ENCODE measurements around the gene CCDC24.

CCDC24 gene

DNA sequence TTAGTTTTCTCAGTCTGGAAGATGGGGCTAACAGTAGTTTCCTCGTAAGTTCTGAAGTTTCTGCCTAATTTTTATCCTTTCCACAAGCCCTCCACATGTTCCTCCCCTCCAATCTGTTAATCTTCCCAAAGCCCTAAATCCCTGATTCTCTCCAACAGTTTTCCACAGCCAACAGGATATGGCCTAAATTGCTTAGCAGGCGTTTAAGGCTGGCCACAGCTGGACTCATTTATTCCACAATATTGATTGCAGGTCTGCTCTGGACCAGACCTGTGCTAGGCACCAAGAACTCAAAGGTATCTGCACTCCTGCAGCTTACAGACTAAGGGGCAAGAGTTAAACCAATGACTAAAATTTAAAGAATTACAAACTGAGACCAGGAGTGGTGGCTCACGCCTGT is 35.9 kb downstream of the CCDC24 start:
- DNase-seq: no peak

DNA sequence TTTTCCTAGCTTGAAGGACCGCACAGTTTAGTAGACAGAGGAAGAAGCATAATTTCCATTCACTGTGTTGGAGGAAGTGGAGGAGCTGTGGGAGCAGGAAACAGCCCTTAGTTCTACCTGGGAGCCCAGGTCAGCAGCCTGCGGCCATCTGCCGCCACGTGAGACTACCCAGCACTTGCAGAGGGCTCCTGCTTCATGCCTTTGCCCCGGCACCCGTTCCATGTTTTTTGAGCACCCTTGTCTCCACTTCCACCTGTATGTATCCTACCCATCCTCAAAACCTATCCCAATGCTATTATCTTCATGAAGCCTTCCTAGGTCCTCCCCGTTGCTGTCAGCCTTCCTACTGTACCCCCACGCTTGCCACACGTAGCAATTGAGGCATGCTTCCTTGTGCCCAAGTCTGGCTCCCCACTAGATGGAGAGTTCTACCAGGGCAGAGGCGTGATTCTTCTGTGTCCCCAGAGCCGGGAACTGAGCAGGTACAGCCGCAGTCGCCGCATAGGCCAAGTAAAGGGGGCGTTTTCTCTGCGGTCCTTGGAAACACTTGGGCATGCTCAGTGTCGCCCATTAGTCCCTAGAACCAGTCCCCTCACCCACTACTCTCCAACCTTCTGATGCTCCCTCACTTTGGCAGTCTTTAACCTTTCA is 38.0 kb downstream of the CCDC24 start:
- no peak for DNase-seq

GRCh38 chr1:44029911-44030604 is 38.7 kb downstream of the CCDC24 start:
- peak; percentile 75 for DNase-seq

DNA sequence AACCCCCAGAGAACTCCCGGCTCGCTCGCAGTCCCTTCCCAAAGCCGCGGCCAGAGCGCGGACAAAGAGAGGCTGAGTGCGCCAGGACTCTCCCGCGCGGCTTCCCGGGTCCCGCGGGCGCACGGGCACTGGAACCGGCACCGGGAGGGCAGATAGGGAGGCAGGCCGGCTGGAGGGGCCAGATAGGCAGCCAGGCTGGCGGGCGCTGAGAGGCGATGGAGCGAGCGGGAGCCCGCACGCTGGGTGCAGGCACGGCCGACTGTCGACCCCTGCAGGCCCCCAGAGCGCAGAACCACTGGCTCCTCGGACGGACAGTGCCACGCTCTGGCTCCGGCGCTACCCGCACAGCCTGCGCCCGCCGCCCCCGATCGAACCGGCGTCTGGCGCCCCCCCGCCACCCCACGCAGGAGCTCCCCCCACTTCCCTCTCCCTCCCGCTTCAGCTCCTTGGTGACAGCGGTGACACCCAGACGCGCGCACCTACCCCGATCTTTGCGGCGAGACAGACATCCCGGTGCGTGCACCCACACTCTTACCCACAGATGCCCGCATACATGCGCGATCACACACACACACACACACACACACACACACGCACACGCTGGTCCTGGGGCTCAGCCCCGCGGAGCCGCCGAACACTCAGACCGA is 39.3 kb downstream of the CCDC24 start:
- DNase-seq: peak; percentile 35

DNA sequence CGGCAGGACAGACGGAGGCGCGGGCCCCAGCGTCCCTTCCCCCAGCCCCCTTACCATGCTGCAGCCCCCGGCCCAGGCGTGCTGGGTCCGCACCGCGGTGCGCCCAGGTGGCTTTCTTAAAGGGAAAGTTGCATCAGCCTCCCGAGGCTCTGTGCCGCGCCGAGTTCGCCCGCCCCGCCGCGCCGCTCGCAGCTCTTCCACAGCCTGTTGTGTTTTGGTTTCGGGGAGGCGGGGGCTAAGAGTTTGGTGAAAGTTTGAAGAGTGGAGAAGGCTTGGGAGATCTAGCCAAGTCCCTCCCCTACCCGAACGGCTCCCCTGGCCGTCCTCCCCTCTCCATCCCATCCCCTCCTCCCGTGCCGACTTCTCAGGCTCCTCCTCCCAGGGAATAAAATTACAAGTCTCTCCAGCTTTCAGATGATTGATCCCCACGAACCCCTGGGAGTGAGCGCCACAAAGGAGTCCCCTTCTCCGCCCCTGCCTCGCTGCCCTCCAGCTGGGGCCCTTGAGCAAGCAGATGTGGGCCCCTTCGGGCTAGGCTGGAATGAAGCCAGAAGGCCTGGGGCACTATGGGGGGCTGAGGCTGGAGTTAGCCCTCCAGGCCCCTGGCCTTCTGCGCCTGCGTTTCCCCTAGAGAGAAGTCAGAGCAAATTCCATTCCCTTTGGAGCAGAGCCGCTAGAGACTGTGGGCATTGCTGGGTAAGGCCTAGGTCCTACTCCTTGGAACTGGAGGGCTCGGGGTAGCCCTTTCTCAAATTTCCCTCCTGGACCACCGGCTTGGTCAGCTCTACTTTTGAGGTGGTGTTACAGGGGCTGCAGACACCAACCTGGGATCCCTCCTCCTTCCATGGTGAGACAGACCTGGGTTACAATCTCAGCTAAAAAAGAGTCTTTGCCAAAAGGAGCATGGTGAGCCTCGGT is 40.1 kb downstream of the CCDC24 start, which contains the start of gene SLC6A9:
Gene SLC6A9, minus strand, starts transcription at position 211 of the 918 bp plus-strand sequence. CDS start 7,185 bp downstream, outside the sequence.
- no peak for DNase-seq

GRCh38 chr1:44032170-44032790 is 40.9 kb downstream of the CCDC24 start:
- no peak for DNase-seq

DNA sequence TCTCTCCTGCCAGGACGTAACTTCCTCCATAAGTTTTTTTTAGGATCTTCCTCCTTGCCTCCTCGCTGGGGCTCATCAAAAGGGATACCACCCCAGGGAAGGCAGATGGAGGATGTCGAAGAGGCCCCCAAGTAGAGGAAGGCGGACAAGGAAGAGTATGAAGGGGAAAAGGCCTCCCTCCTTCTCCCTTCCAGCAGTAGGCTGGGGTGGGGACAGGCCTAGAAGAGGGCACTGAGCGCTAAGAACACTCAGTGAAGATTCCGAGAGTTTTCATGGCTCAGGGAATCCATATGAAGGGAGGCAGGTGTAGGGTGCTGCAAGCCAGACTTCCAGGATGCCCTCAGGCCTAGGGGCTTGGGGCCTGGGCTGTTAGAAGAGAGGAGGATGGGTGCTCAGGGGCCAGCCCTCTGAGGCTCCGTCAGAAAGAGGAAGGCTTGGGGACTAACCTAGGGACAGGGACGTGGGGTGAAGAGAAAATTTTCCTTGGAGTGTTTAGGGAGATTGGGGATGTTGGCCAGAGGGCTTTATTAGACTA is 41.7 kb downstream of the CCDC24 start:
- DNase-seq: no peak

DNA sequence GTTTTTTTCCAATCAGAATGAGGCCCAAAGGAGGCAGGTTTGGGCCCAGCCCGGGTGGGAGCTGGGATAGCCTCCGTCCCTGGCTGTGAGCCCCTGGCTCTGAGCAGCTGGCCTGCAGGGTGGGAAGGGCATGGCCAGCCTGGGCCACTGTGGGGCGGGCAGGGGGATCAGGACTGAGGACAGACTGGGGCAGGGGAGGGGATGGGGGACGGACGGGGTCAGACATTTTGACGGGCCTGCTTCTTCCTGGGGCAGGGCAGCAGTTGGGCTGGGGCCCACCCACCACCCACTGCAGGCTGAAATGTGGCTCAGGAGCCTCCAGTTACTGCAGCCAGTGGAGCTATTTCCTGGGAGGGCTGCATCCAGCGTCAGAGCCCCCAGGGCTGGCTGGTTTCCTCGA is 42.4 kb downstream of the CCDC24 start:
- DNase-seq: no peak

- DNase-seq: no peak
Measured at GRCh38 chr1:44034423-44034822, 43.0 kb downstream of the CCDC24 start.

DNA sequence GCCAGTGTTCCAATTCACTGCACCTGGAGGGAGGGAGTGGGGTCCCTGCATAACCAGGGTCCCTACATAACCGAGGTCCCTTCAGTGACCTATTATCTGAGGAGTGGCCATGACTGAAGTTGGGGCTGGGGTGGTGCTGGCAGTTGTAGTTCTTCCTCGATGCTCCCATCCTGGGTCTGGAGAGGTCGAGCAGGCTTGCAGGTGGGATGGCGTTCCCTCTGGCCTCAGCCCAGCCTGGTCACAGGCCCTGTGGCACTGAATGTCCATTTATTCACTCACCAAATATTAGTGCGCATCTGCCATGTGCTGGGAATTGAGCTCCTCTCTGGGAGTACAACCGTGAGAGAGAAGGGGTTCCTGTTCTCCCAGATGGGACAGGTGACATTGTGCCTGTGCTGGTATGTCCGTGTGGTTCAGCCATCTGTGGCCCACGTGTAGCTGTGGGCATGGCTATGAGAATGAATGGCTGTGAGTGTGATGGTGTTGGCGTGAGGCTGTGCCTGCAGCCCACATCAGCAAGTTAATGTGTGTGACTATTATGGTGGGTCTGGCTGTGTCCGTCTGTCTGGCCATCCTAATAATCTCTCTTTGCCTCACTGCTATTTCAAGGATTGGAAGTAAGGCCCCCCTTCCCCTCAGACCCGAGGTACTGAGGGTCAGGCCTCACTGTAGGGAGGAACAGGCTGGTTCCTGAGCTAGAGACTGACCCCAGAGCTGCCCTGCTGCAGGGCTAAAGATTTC is 43.7 kb downstream of the CCDC24 start:
- no peak for DNase-seq

DNA sequence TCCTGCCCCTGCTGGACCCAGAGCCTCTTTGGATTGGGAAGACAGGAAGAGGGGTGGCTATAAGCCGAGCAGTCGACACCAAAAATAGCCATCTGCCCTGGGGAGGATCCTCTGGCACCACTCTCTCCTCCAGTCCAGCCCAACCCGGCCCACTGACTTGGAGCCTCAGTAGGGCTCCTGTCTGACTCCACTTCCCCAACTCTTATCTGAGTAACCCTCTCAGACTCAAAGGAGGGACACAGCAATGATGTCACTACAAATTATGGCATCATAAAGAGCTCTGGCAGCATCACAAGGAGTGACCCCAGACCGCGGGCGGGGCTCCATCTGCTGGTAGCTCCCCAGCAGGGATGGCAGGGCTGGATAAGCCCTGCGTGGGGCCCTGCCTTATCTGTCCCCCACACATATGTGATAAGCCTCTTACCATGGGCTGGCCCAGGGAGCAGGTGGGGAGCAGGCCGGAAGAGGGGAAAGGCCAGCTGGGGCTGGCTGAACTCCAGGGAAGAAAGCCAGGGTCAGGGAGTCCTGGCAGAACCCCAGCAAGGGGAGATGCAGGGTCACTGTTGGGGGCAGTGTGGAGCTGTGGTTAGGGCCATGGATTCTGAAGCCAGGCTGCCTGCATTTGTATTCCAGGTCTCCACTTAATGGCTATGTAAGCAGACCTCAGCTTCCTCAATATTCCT is 44.5 kb downstream of the CCDC24 start:
- no peak for DNase-seq

DNA sequence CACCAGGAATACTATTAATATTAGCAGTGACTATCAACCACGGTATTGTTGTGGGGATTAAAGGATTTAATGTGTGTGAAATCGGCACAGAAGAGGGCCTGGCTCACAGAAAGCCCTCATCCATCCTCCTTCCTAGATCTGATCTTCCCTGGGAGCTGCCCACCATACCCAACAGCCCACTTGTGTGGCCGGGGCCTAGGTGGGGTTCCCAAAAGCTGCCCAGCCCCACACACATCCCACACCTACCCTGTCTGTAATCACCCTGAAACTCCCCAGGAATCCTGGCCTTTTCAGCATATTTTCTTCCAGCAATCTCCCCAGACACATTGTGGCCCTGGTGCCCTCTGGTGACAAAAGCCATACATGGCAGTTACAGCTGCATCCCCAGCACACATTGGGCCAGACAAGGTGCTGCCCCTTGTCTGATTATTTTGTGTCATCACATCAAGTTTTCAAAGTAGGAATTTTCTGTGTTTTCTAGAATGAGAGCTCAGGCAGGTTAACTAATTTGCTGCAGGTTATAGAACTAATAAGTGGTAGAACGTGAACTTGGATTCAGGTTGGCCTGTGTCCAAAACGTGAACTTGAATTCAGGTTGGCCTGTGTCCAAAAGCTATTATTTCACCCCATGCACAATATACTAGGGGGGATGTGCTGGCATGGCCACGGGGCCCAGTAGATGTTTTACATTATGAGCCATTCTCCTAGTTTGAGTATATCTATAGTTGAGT is 45.2 kb downstream of the CCDC24 start:
- no peak for DNase-seq

DNA sequence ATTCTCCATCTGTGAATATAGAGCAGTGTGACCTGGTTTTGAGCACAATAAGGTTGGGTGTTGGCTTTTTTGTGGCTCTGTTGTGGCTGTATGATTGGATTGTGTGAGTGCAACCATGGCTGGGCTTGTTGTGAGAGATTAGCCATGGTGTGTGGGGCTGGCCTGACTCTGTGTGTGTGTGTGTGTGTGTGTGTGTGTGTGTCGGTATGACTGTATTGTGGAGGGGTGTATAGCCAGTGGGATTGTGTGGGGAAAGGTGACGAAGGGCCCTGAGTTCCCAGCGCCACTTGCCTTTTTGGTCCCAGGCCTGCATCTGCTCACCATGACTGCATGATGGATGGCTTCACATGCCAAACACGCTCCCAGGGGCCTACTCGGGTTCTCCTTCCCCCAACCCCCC is 45.8 kb downstream of the CCDC24 start:
- no peak for DNase-seq

- DNase-seq: no peak
Measured at GRCh38 chr1:44038876-44039657, 47.7 kb downstream of the CCDC24 start.

DNA sequence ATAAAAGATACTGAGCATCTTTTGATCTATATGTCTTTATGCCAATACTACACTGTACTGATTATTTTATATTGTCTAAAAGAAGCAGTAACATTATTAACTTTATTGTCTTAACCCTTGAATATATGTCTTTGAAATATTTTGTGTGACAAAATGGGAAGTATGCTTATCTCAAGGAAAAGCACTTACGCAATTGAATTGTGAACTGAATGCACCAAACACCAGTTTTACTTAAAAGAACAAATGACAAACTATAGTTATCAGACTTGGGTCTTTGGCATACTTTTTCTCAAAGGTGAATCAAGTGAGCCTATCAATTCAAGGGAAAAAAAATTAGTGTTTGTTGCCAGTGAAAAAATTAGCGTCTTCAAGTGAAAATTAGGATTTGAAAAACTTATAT is 49.0 kb downstream of the CCDC24 start:
- DNase-seq: no peak

- no peak for DNase-seq
Measured at GRCh38 chr1:44040846-44041245, 49.4 kb downstream of the CCDC24 start.

GRCh38 chr1:44043176-44044070 is 52.0 kb downstream of the CCDC24 start:
- DNase-seq: no peak

DNA sequence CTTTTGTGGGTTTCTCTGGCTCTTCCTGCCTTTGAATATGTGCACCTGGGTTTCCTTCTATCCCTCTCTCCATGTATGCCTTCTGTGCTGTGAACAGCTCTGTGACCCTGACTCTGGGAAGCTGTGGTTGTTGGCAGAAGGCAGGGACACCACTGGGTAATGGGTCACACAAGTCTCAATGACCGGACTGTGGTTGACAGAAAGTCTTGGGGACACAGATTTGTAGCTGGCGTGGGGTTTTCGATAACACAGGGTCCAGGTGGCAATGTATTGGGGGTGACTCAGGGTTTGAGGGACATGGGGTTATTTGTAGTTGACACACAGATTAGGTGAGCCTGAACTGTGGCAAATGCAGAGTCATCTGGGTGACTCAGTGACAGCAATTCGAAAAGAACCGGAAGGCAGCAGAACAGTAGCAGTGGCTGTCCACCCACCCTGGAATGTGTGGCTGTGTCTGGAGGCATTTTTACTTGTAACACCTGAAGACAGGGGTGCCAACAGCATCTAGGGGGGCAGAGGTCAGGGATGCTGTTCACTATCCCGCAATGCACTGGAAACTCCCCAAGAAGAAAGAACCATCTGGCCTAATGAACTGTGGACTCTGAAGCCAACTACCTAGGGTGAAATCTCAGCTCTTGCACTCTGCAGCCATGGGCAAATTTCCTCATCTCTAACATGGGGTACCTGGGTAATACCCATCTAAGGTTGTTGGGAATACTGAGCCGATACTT is 52.8 kb downstream of the CCDC24 start:
- DNase-seq: no peak

Measured in 8988T (cell line).